Measurements from ENCODE around the gene MTFR1L. TPM values are rescaled to one million over a fixed set of nuclear protein-coding genes. Genes with fewer than 3 reads are reported as not detected.

The MTFR1L gene
- total RNA-seq, 3 donors from 2014 or later, result 27.7 to 37.4 (median 35.5) TPM

- H3K36me3 Mint-ChIP-seq (ENCODE audit: insufficient read depth), result no peaks in the 10 kb centered on the region
- no peak for ATAC-seq
- H3K4me3 Mint-ChIP-seq, result no peak overlapping the region
- no peaks in the 10 kb centered on the region for H3K4me1 Mint-ChIP-seq (ENCODE audit: low read depth)
- H3K9me3 Mint-ChIP-seq, result peaks cover 8% of the 10 kb centered on the region
- no peaks in the 10 kb centered on the region for H3K27me3 Mint-ChIP-seq (ENCODE audit: low read depth)
- DNase-seq, result no peak
Observed at GRCh38 chr1:25843483-25843882, 23.7 kb downstream of the MTFR1L start.

- DNase-seq (no peak), ATAC-seq (no peak)
- Mint-ChIP-seq H3K4me3 (no peak overlapping the region), H3K4me1 (ENCODE audit: low read depth) (no peaks in the 10 kb centered on the region), H3K9me3 (peaks cover 8% of the 10 kb centered on the region), H3K27me3 (ENCODE audit: low read depth) (no peaks in the 10 kb centered on the region), H3K36me3 (ENCODE audit: insufficient read depth) (no peaks in the 10 kb centered on the region)
Observed at GRCh38 chr1:25844536-25845337, 25.0 kb downstream of the MTFR1L start.

GRCh38 chr1:25845664-25846063 lies 25.9 kb downstream of the MTFR1L start:
- no peak for ATAC-seq
- H3K36me3 Mint-ChIP-seq (ENCODE audit: insufficient read depth), result no peaks in the 10 kb centered on the region
- no peak for DNase-seq
- H3K4me1 Mint-ChIP-seq (ENCODE audit: low read depth), result no peaks in the 10 kb centered on the region
- H3K9me3 Mint-ChIP-seq, result no peaks in the 10 kb centered on the region
- no peak overlapping the region for H3K4me3 Mint-ChIP-seq
- H3K27me3 Mint-ChIP-seq (ENCODE audit: low read depth), result no peaks in the 10 kb centered on the region

- H3K4me3 Mint-ChIP-seq, result no peak overlapping the region
- no peak for DNase-seq
- no peak for ATAC-seq
- H3K27me3 Mint-ChIP-seq (ENCODE audit: low read depth), result no peaks in the 10 kb centered on the region
- H3K4me1 Mint-ChIP-seq (ENCODE audit: low read depth), result no peaks in the 10 kb centered on the region
- H3K36me3 Mint-ChIP-seq (ENCODE audit: insufficient read depth), result no peaks in the 10 kb centered on the region
- H3K9me3 Mint-ChIP-seq, result no peaks in the 10 kb centered on the region
Observed at GRCh38 chr1:25847929-25848328, 28.2 kb downstream of the MTFR1L start.

- no peaks in the 10 kb centered on the region for H3K4me1 Mint-ChIP-seq (ENCODE audit: low read depth)
- H3K9me3 Mint-ChIP-seq, result no peaks in the 10 kb centered on the region
- H3K4me3 Mint-ChIP-seq, result no peak overlapping the region
- no peak for DNase-seq
- H3K36me3 Mint-ChIP-seq (ENCODE audit: insufficient read depth), result no peaks in the 10 kb centered on the region
- ATAC-seq, result no peak
- H3K27me3 Mint-ChIP-seq (ENCODE audit: low read depth), result no peaks in the 10 kb centered on the region
Observed at GRCh38 chr1:25848531-25848930, 28.8 kb downstream of the MTFR1L start.

- no peaks in the 10 kb centered on the region for H3K27me3 Mint-ChIP-seq (ENCODE audit: low read depth)
- DNase-seq (no peak), ATAC-seq (no peak)
- H3K36me3 Mint-ChIP-seq (ENCODE audit: insufficient read depth), result no peaks in the 10 kb centered on the region
- H3K4me3 Mint-ChIP-seq, result no peak overlapping the region
- no peaks in the 10 kb centered on the region for H3K9me3 Mint-ChIP-seq
- peaks cover 10% of the 10 kb centered on the region for H3K4me1 Mint-ChIP-seq (ENCODE audit: low read depth)
Observed at GRCh38 chr1:25854554-25854953, 34.8 kb downstream of the MTFR1L start.

- no peaks in the 10 kb centered on the region for H3K9me3 Mint-ChIP-seq
- no peaks in the 10 kb centered on the region for H3K36me3 Mint-ChIP-seq (ENCODE audit: insufficient read depth)
- H3K4me3 Mint-ChIP-seq, result no peak overlapping the region
- H3K4me1 Mint-ChIP-seq (ENCODE audit: low read depth), result peaks cover 20% of the 10 kb centered on the region
- ATAC-seq (no peak), DNase-seq (no peak)
- H3K27me3 Mint-ChIP-seq (ENCODE audit: low read depth), result no peaks in the 10 kb centered on the region
Observed at GRCh38 chr1:25856856-25857255, 37.1 kb downstream of the MTFR1L start.

GRCh38 chr1:25858494-25858893 lies 38.7 kb downstream of the MTFR1L start:
- H3K9me3 Mint-ChIP-seq, result no peaks in the 10 kb centered on the region
- no peaks in the 10 kb centered on the region for H3K27me3 Mint-ChIP-seq (ENCODE audit: low read depth)
- no peak for ATAC-seq
- H3K4me3 Mint-ChIP-seq, result peak overlapping the region; percentile 89
- H3K4me1 Mint-ChIP-seq (ENCODE audit: low read depth), result peaks cover 20% of the 10 kb centered on the region
- DNase-seq, result no peak
- no peaks in the 10 kb centered on the region for H3K36me3 Mint-ChIP-seq (ENCODE audit: insufficient read depth)

- ATAC-seq, result peak; percentile 97 to 98
- peaks cover 20% of the 10 kb centered on the region for H3K4me1 Mint-ChIP-seq (ENCODE audit: low read depth)
- H3K27me3 Mint-ChIP-seq (ENCODE audit: low read depth), result no peaks in the 10 kb centered on the region
- no peaks in the 10 kb centered on the region for H3K36me3 Mint-ChIP-seq (ENCODE audit: insufficient read depth)
- H3K4me3 Mint-ChIP-seq, result peak within 1 kb of the TSS; percentile 89
- peak; percentile 92 for DNase-seq
- H3K9me3 Mint-ChIP-seq, result no peaks in the 10 kb centered on the region
Observed at GRCh38 chr1:25858906-25859789, 39.4 kb downstream of the MTFR1L start, which contains the start of gene AUNIP. Gene AUNIP (minus strand): TSS chr1:25859457. CDS start chr1:25859357, 100 bp downstream.

GRCh38 chr1:25861316-25862286 lies 41.8 kb downstream of the MTFR1L start:
- H3K4me3 Mint-ChIP-seq, result no peak overlapping the region
- no peaks in the 10 kb centered on the region for H3K27me3 Mint-ChIP-seq (ENCODE audit: low read depth)
- DNase-seq (no peak), ATAC-seq (no peak)
- H3K36me3 Mint-ChIP-seq (ENCODE audit: insufficient read depth), result no peaks in the 10 kb centered on the region
- H3K9me3 Mint-ChIP-seq, result no peaks in the 10 kb centered on the region
- peaks cover 20% of the 10 kb centered on the region for H3K4me1 Mint-ChIP-seq (ENCODE audit: low read depth)

GRCh38 chr1:25862785-25863485 lies 43.2 kb downstream of the MTFR1L start:
- no peaks in the 10 kb centered on the region for H3K36me3 Mint-ChIP-seq (ENCODE audit: insufficient read depth)
- H3K4me1 Mint-ChIP-seq (ENCODE audit: low read depth), result peaks cover 20% of the 10 kb centered on the region
- DNase-seq, result no peak
- no peak for ATAC-seq
- H3K4me3 Mint-ChIP-seq, result no peak overlapping the region
- H3K9me3 Mint-ChIP-seq, result no peaks in the 10 kb centered on the region
- H3K27me3 Mint-ChIP-seq (ENCODE audit: low read depth), result no peaks in the 10 kb centered on the region

- Mint-ChIP-seq H3K36me3 (ENCODE audit: insufficient read depth) (no peaks in the 10 kb centered on the region), H3K4me1 (ENCODE audit: low read depth) (peaks cover 17% of the 10 kb centered on the region), H3K4me3 (no peak overlapping the region), H3K27me3 (ENCODE audit: low read depth) (no peaks in the 10 kb centered on the region), H3K9me3 (no peaks in the 10 kb centered on the region)
- no peak for DNase-seq
- ATAC-seq, result no peak
Observed at GRCh38 chr1:25863486-25864262, 43.9 kb downstream of the MTFR1L start.

GRCh38 chr1:25864434-25864833 lies 44.7 kb downstream of the MTFR1L start:
- H3K36me3 Mint-ChIP-seq (ENCODE audit: insufficient read depth), result no peaks in the 10 kb centered on the region
- ATAC-seq (no peak), DNase-seq (no peak)
- no peak overlapping the region for H3K4me3 Mint-ChIP-seq
- H3K4me1 Mint-ChIP-seq (ENCODE audit: low read depth), result peaks cover 11% of the 10 kb centered on the region
- H3K27me3 Mint-ChIP-seq (ENCODE audit: low read depth), result no peaks in the 10 kb centered on the region
- no peaks in the 10 kb centered on the region for H3K9me3 Mint-ChIP-seq

Data from activated T-cell treated with anti-CD3 and anti-CD28 coated beads, Interleukin-2, amount 50 U/mL, for 4 hours (primary cell).